Small intestine (tissue), 7 donors: ENCODE measurements around the gene KRTAP10-12. TPM values are rescaled to one million over a fixed set of nuclear protein-coding genes. Genes with fewer than 3 reads are reported as not detected.

Experiments
- DNase-seq, 2 donors: peaks; one replicate each; pipeline versions ENCODE4 v3.0.0 to v3.0.0-alpha.2; 2013
- FAIRE-seq: peaks from 2 replicates; lab custom pipeline; 2012; peaks lifted over from hg19 to GRCh38; lab: Jason Lieb, UNC
- H3K27ac ChIP-seq, 3 donors: one replicate each; pipeline ENCODE4 v1.5.1; 2013; ENCODE audit warnings: low read length in 2 of 3, mild to moderate bottlenecking in 2 of 3, control low read depth in 1 of 3, inconsistent platforms in 1 of 3, low read depth in 1 of 3, moderate library complexity in 1 of 3
- H3K27me3 ChIP-seq, 3 donors: one replicate each; pipeline ENCODE4 v1.6.1; 2013; ENCODE audit warnings: low read length in 3 of 3, inconsistent platforms in 1 of 3; ENCODE audit not compliant: control insufficient read depth in 3 of 3, insufficient read depth in 3 of 3
- H3K36me3 ChIP-seq, 3 donors: one replicate each; pipeline ENCODE4 v1.6.1; 2013; ENCODE audit warnings: low read length in 3 of 3, inconsistent platforms in 1 of 3, low read depth in 1 of 3, mild to moderate bottlenecking in 1 of 3, moderate library complexity in 1 of 3; ENCODE audit not compliant: control insufficient read depth in 3 of 3, insufficient read depth in 2 of 3
- H3K4me1 ChIP-seq, 3 donors: one replicate each; pipeline ENCODE4 v1.6.1; 2013; ENCODE audit warnings: low read length in 2 of 3, inconsistent platforms in 1 of 3, low read depth in 1 of 3, mild to moderate bottlenecking in 1 of 3, moderate library complexity in 1 of 3; ENCODE audit not compliant: control insufficient read depth in 3 of 3, insufficient read depth in 2 of 3
- H3K4me3 ChIP-seq, 3 donors: one replicate each; pipeline ENCODE4 v1.5.1; 2013; ENCODE audit warnings: low read length in 3 of 3, control low read depth in 1 of 3, inconsistent platforms in 1 of 3, low read depth in 1 of 3, mild to moderate bottlenecking in 1 of 3, moderate library complexity in 1 of 3
- H3K9me3 ChIP-seq, 2 donors: one replicate each; pipeline ENCODE4 v1.6.1; 2013; ENCODE audit warnings: low read depth in 1 of 2, low read length in 1 of 2; ENCODE audit not compliant: control insufficient read depth in 2 of 2, insufficient read depth in 1 of 2
- WGBS, 3 donors: extraction: QIAGEN DNeasy Blood & Tissue Kit; methylation state at CpG; one replicate each; pipeline ENCODE4 v1.1.7; 2013; 5-methylcytosine and 5-hydroxymethylcytosine counted together
- polyA plus RNA-seq, 4 donors: library from polyadenylated mRNA; stranded (reverse) in 3 of 4; unstranded in 1 of 4; fragments of 200-250 nt in 3 of 4; fragments of 120-200 nt in 1 of 4; gene quantifications; one replicate each; pipeline versions ENCODE4 v1.2.1 to v1.2.3, GENCODE V29; 2013
- donor health status: healthy with polysubstance abuse.
- donor health status: control.
- donor health status: control.
- donor health status: Bipolar disorder and iron deficiency.
- donor health status: healthy.

The KRTAP10-12 gene
- polyA plus RNA-seq, 4 donors: not detected

GRCh38 chr21:44700101-44701022 is 3.4 kb downstream of the KRTAP10-12 start:
- WGBS, 3 donors: 40 to 51% (median 50%) methylated on average over 21 of the region's 21 CpGs
- no peak for FAIRE-seq
- peaks cover 0 to 68% (median 23%) of the 10 kb centered on the region in 3 donors for H3K27me3 ChIP-seq
- H3K27ac ChIP-seq: no peak overlapping the region
- H3K4me3 ChIP-seq: no peak overlapping the region
- no peak for DNase-seq
- peaks cover 0 to 4% of the 10 kb centered on the region in 2 donors for H3K9me3 ChIP-seq
- peaks cover 0 to 12% (median 0%) of the 10 kb centered on the region in 3 donors for H3K4me1 ChIP-seq
- no peaks in the 10 kb centered on the region for H3K36me3 ChIP-seq

DNA sequence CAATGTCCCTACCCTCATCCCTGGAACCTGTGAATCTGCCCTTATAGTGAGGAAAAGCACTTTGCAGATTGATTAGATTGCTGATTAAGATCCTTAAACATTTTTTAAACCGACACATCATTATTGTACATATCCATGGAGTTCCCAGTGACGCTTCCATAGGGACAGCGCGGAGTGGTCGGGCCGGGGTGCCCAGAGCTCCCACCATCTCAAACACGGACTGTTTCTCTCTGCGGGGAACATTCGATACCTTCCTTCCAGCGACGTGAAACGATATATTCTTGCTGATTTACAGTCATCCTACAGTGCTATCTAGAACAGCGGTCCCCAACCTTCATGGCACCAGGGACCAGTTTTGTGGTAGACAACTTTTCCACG is 4.0 kb downstream of the KRTAP10-12 start:
- H3K27me3 ChIP-seq: peaks cover 0 to 70% (median 24%) of the 10 kb centered on the region in 3 donors
- no peak overlapping the region for H3K27ac ChIP-seq
- DNase-seq (no peak), FAIRE-seq (no peak)
- H3K4me1 ChIP-seq: peaks cover 0 to 12% (median 0%) of the 10 kb centered on the region in 3 donors
- peaks cover 0 to 6% of the 10 kb centered on the region in 2 donors for H3K9me3 ChIP-seq
- H3K4me3 ChIP-seq: no peak overlapping the region
- WGBS, 3 donors: 81 to 88% (median 86%) methylated on average over 14 of the region's 14 CpGs
- H3K36me3 ChIP-seq: no peaks in the 10 kb centered on the region

GRCh38 chr21:44701541-44701940 is 4.6 kb downstream of the KRTAP10-12 start:
- no peak for DNase-seq
- no peak overlapping the region for H3K27ac ChIP-seq
- no peak overlapping the region for H3K4me3 ChIP-seq
- H3K36me3 ChIP-seq: no peaks in the 10 kb centered on the region
- no peak for FAIRE-seq
- peaks cover 0 to 72% (median 30%) of the 10 kb centered on the region in 3 donors for H3K27me3 ChIP-seq
- H3K9me3 ChIP-seq: peaks cover 0 to 10% of the 10 kb centered on the region in 2 donors
- peaks cover 0 to 12% (median 0%) of the 10 kb centered on the region in 3 donors for H3K4me1 ChIP-seq
- WGBS, 3 donors: 15 to 36% (median 23%) methylated on average over 12 of the region's 12 CpGs

- DNase-seq: no peak
- Histone ChIP-seq H3K9me3 (peaks cover 0 to 10% of the 10 kb centered on the region in 2 donors), H3K27me3 (peaks cover 0 to 75% (median 35%) of the 10 kb centered on the region in 3 donors), H3K36me3 (no peaks in the 10 kb centered on the region), H3K4me1 (peaks cover 0 to 12% (median 0%) of the 10 kb centered on the region in 3 donors), H3K4me3 (no peak overlapping the region), H3K27ac (no peak overlapping the region)
- FAIRE-seq: no peak
- WGBS, 3 donors: 65 to 76% (median 73%) methylated on average over 21 to 22 of the region's 22 CpGs
These were observed 5.4 kb downstream of the KRTAP10-12 start for GRCh38 chr21:44702111-44702972.

DNA sequence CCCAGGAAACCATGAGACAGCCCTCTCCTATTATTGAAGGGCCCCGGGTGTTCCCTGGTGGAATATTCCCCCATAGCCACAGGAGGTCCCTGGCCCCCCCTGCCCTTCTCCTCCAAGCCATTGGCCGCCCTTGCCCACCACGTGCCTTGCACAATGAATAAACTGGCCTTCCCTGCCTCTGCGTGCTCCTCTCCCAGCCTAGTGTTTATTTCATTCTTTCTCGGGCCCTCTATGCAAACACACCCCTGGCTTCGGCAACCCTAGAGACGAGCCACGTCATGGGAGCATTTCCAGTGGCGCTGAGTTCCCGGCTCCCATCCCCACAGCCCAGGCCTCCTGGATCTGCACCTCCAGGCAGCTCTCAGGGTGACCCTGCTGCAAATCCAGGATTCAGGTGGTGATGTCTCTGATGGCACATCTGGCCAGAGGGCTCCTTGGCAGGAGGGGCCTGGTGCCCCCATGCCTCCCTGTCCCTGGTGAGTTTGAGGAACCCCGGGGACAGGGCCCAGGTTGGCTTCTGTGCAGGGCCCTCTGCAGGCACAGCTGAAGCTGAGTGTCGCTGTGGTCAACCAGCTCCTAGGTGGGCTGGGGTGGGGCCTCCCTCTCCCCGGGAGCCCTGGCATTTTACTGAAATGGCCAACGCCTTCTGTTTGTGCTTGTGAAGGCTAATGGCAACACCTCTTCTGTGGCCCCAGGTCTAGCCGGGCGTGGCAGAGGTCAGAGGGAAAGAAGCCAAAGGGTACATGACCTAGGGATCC is 6.2 kb downstream of the KRTAP10-12 start:
- Histone ChIP-seq H3K9me3 (peaks cover 0 to 10% of the 10 kb centered on the region in 2 donors), H3K36me3 (no peaks in the 10 kb centered on the region), H3K27ac (no peak overlapping the region), H3K4me3 (no peak overlapping the region), H3K4me1 (peaks cover 0 to 7% (median 0%) of the 10 kb centered on the region in 3 donors), H3K27me3 (peaks cover 2 to 75% (median 39%) of the 10 kb centered on the region in 3 donors)
- no peak for FAIRE-seq
- WGBS, 3 donors: 43 to 50% (median 43%) methylated on average over 16 of the region's 16 CpGs
- no peak for DNase-seq

DNA sequence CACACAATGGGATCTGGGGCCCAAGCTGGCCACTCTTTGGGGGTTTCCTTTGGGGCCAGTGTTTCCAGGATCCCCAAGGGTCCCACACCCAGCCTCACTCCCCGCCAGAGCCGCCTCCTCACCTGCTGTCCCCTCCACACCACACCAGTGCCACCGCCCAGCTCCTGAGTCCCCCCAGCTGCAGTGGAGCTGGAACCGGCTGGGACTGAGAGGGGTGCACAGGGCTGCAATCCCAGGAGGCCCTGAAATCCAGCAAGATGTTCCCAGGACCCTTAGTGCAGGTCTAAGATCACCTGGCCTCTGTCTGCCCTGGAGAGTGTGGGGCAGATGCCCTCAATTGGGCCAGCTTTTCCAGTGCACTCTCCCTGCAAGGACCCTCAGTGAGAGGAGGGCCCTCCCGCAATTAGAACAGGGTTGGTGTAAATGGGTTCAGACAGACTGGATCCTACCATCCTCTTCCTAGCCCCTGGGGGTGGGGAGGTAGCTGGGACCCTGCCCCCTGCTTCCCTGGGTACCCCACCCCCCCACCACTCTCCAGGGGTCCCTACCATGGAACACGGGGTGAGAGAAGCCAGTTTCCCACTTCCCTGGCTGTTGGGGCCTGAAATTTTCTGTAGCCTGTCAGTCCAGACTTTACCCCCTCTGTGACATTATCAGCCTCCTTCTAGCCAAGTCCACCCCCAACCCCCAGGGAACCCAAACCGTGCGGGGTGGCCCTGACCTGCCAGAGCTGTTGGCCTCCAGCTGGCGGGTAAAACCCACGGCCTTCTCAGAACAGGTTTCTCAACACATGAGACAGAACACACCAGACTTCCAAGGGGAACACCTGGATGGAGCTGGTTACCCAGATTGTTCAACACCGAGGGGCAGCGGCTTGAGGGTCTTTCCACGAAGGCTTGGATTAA is 7.0 kb downstream of the KRTAP10-12 start:
- Histone ChIP-seq H3K4me1 (no peaks in the 10 kb centered on the region), H3K4me3 (no peak overlapping the region), H3K27me3 (peaks cover 7 to 78% (median 42%) of the 10 kb centered on the region in 3 donors), H3K9me3 (peaks cover 0 to 10% of the 10 kb centered on the region in 2 donors), H3K36me3 (no peaks in the 10 kb centered on the region), H3K27ac (no peak overlapping the region)
- DNase-seq: no peak
- FAIRE-seq: no peak
- 38 to 44% (median 42%) methylated on average over 13 of the region's 13 CpGs for WGBS, 3 donors

- Histone ChIP-seq H3K9me3 (peaks cover 0 to 10% of the 10 kb centered on the region in 2 donors), H3K27me3 (peaks cover 10 to 81% (median 44%) of the 10 kb centered on the region in 3 donors), H3K4me1 (no peaks in the 10 kb centered on the region), H3K27ac (no peak overlapping the region), H3K36me3 (no peaks in the 10 kb centered on the region), H3K4me3 (no peak overlapping the region)
- 23 to 34% (median 25%) methylated on average over 11 to 13 of the region's 13 CpGs for WGBS, 3 donors
- FAIRE-seq: no peak
- DNase-seq: no peak
These were observed 7.6 kb downstream of the KRTAP10-12 start for GRCh38 chr21:44704636-44705001.
